Stimulated activated CD4-positive, alpha-beta T cell treated with anti-CD3 and anti-CD28 coated beads, TNF-alpha, amount 100 ng/mL, for 1 hour (primary cell): ENCODE results near the gene DNAJC5.
"Not testable (repeated sequence)": the region's sequence is repeated elsewhere in the genome, so short reads cannot be mapped to it uniquely, and the experiment has no call there.

ENCODE experiments used
- DNase-seq, 3 donors: peaks; one replicate each; pipeline ENCODE4 v3.0.0-alpha.2; 2020; ENCODE audit warnings: low read depth in 3 of 3, low spot score in 1 of 3

DNAJC5 gene

GRCh38 chr20:63903796-63904561, 9.1 kb downstream of the DNAJC5 start:
- no peak for DNase-seq

GRCh38 chr20:63908008-63908682, 13.2 kb downstream of the DNAJC5 start:
- DNase-seq: no peak

- DNase-seq: no peak
Observed at GRCh38 chr20:63911176-63911575, 16.2 kb downstream of the DNAJC5 start.

- no peak for DNase-seq
Observed at GRCh38 chr20:63913768-63914167, 18.8 kb downstream of the DNAJC5 start.

GRCh38 chr20:63915471-63915870, 20.5 kb downstream of the DNAJC5 start:
- no peak for DNase-seq

- not testable (repeated sequence) for DNase-seq
Observed at GRCh38 chr20:63916371-63916939, 21.5 kb downstream of the DNAJC5 start.

- DNase-seq: no peak
Observed at GRCh38 chr20:63917811-63918210, 22.9 kb downstream of the DNAJC5 start.

- no peak for DNase-seq
Observed at GRCh38 chr20:63919130-63919529, 24.2 kb downstream of the DNAJC5 start.

- no peak for DNase-seq
Observed at GRCh38 chr20:63920226-63920625, 25.3 kb downstream of the DNAJC5 start.

GRCh38 chr20:63923651-63924050, 28.7 kb downstream of the DNAJC5 start:
- no peak for DNase-seq

- no peak for DNase-seq
Observed at GRCh38 chr20:63924241-63924640, 29.3 kb downstream of the DNAJC5 start.

- DNase-seq: no peak
Observed at GRCh38 chr20:63926298-63926697, 31.4 kb downstream of the DNAJC5 start.

GRCh38 chr20:63929071-63929470, 34.1 kb downstream of the DNAJC5 start:
- no peak for DNase-seq

- DNase-seq: not testable (repeated sequence)
Observed at GRCh38 chr20:63929473-63929883, 34.6 kb downstream of the DNAJC5 start.

- no peak for DNase-seq
Observed at GRCh38 chr20:63930971-63931553, 36.1 kb downstream of the DNAJC5 start.

- DNase-seq: no peak
Observed at GRCh38 chr20:63931735-63932134, 36.8 kb downstream of the DNAJC5 start.

- DNase-seq: no peak
Observed at GRCh38 chr20:63932606-63933160, 37.8 kb downstream of the DNAJC5 start.

GRCh38 chr20:63933646-63934045, 38.7 kb downstream of the DNAJC5 start:
- DNase-seq: no peak

- DNase-seq: no peak
Observed at GRCh38 chr20:63934271-63935068, 39.5 kb downstream of the DNAJC5 start.

GRCh38 chr20:63935447-63935846, 40.5 kb downstream of the DNAJC5 start:
- DNase-seq: no peak

- DNase-seq: no peak
Observed at GRCh38 chr20:63937596-63937995, 42.7 kb downstream of the DNAJC5 start.
